Pancreas (tissue), 10 donors: Measurements from ENCODE around the gene PLB1. TPM values are rescaled to one million over a fixed set of nuclear protein-coding genes. Genes with fewer than 3 reads are reported as not detected.

ENCODE experiments used
- ATAC-seq, 4 donors: fragments of 200-7000 bp; cut with Tn5 transposase; one replicate each; pipeline versions ENCODE4 v1.8.0 to v1.9.1; 2020; ENCODE audit warnings: mild to moderate bottlenecking in 4 of 4, moderate library complexity in 4 of 4
- DNase-seq, 6 donors: peaks; one replicate each; pipeline ENCODE4 v3.0.0-alpha.2; 2020
- FAIRE-seq: peaks from 2 replicates; lab custom pipeline; 2012; peaks lifted over from hg19 to GRCh38; lab: Jason Lieb, UNC
- H3K27ac ChIP-seq, 4 donors: fragments of 200-600 bp; sonication (generic); 1 replicate in 3 of 4; 2 replicates in 1 of 4; pipeline versions ENCODE4 v1.5.0 to v1.8.0; 2020
- H3K27me3 ChIP-seq, 4 donors: fragments of 200-600 bp; one replicate each; pipeline ENCODE4 v1.8.0; 2021
- H3K36me3 ChIP-seq, 3 donors: fragments of 200-600 bp; sonication (generic) in 1 of 3; one replicate each; pipeline versions ENCODE4 v1.5.0 to v1.8.0; 2020 to 2021
- H3K4me1 ChIP-seq, 3 donors: fragments of 200-600 bp; one replicate each; pipeline ENCODE4 v1.8.0; 2021
- H3K4me3 ChIP-seq, 4 donors: fragments of 200-600 bp; sonication (generic) in 2 of 4; one replicate each; pipeline versions ENCODE4 v1.5.0 to v1.8.0; 2020 to 2021
- H3K9me3 ChIP-seq, 4 donors: fragments of 200-600 bp; one replicate each; pipeline ENCODE4 v1.8.0; 2021
- CTCF ChIP-seq, 4 donors: fragments of 200-600 bp; sonication (generic) in 3 of 4; IDR thresholded peaks; one replicate each; pipeline versions ENCODE4 v1.5.0 to v1.8.0; 2021; ENCODE audit warnings: antibody characterized with exemption in 4 of 4
- WGBS, 2 donors: extraction: QIAGEN DNeasy Blood & Tissue Kit; methylation state at CpG; one replicate each; pipeline ENCODE4 v1.1.7; 2013; 5-methylcytosine and 5-hydroxymethylcytosine counted together
- intact Hi-C, 3 donors: fragments of 100-400 bp; cut with DNase I; formaldehyde crosslinking; loops; one replicate each; pipeline versions ENCODE4 v1.11.1 to v1.14.2; 2022
- polyA plus RNA-seq, 2 donors: library from polyadenylated mRNA; stranded (reverse); fragments of 200-250 nt; gene quantifications; one replicate each; pipeline ENCODE4 v1.2.3, GENCODE V29; 2013
- total RNA-seq, 6 donors: library from RNA; stranded (reverse); fragmentation: NEBNext Ultra II Directional in 4 of 6; extraction: Animal tissue kit (Norgen Biotek cat#: 25700) in 4 of 6; gene quantifications; one replicate each; pipeline versions ENCODE4 v1.2.1 to v1.2.4, GENCODE V29; 2021 to 2023
- donor health status: healthy with polysubstance abuse.
- donor health status: DM: no; HTN: no; CAD: no; lungs with moderate emphysema.
- donor health status: DM: no; HTN: no; CAD: no.
- donor health status: control.
- donor health status: control.
- donor health status: Bipolar disorder and iron deficiency.
- donor health status: DM: yes; HTN: yes; CAD: no.
- donor health status: DM: no; HTN: no; CAD: no.
- donor health status: DM: no; HTN: no; CAD: no.
- donor health status: DM: yes; HTN: yes; CAD: no.

PLB1 gene
- total and polyA plus RNA-seq, 8 donors = 0.16 to 2.4 (median 0.93) TPM

DNA sequence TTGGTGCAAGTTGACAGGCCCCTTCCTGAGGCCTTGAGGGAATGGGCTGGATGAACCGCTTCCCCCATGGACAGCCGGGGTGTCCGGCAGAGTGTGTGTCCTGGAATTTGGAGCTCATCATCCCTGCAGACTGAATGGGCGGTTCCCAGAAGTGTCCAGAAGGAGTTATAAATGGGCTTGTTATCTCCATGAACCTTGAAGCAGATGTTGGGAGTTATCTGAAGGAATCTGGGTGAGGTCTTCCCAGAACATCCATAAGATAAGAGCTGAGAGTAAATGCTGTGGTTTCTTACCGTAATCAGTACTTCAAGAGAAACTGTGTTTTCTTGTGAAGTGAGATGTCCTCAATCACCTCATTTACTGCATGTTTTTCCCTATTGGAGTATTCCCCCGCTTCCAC is 21.1 kb downstream of the PLB1 start:
- no peaks in the 10 kb centered on the region for H3K36me3 ChIP-seq
- TF ChIP-seq CTCF (IDR thresholded peaks at IDR 0.05) = no peak
- WGBS, 2 donors = 85 to 95% methylated on average over 6 of the region's 6 CpGs
- H3K9me3 ChIP-seq = no peaks in the 10 kb centered on the region
- ATAC-seq = no peak
- intact Hi-C loops = no loop called here
- DNase-seq = no peak
- H3K4me1 ChIP-seq = no peaks in the 10 kb centered on the region
- H3K4me3 ChIP-seq = no peak overlapping the region
- H3K27ac ChIP-seq = no peak overlapping the region
- FAIRE-seq = no peak
- H3K27me3 ChIP-seq = no peaks in the 10 kb centered on the region

DNA sequence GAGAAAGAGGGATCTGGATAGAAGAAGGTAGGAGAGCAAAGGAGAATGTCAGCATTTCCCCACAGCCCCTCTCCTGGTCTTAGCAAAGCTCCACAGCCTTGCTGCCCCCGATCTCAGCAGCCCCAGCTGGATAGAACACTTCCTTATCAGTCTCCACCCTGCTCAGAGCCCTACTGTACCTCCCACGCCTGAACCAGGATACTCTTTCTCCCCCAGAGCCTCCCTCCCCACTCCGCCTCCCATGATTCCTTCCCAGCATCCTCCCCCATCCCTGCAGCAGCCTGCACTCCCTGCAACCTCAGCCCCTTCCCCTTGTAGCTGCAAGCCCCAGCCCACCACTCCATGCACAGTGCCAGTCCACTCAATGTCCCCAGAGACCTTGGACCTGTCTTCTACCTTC is 25.8 kb downstream of the PLB1 start:
- H3K9me3 ChIP-seq = no peaks in the 10 kb centered on the region
- intact Hi-C loops = no loop called here

GRCh38 chr2:28522481-28522880 is 26.6 kb downstream of the PLB1 start:
- Histone ChIP-seq H3K27me3 (no peaks in the 10 kb centered on the region), H3K4me3 (no peak overlapping the region), H3K4me1 (no peaks in the 10 kb centered on the region), H3K27ac (no peak overlapping the region), H3K36me3 (no peaks in the 10 kb centered on the region), H3K9me3 (no peaks in the 10 kb centered on the region)
- FAIRE-seq (no peak), ATAC-seq (no peak), DNase-seq (no peak)
- no peak for TF ChIP-seq CTCF (IDR thresholded peaks at IDR 0.05)
- WGBS, 2 donors = 66 to 71% methylated on average over 11 of the region's 11 CpGs
- intact Hi-C loops = no loop called here

More for the DNA sequence above, 25.8 kb downstream of the PLB1 start:
- ATAC-seq = no peak
- WGBS, 2 donors = 45 to 74% methylated on average over 3 of the region's 3 CpGs
- H3K4me3 ChIP-seq = no peak overlapping the region
- no peak for TF ChIP-seq CTCF (IDR thresholded peaks at IDR 0.05)
- H3K36me3 ChIP-seq = no peaks in the 10 kb centered on the region
- DNase-seq = no peak
- no peak overlapping the region for H3K27ac ChIP-seq
- no peak for FAIRE-seq
- H3K4me1 ChIP-seq = no peaks in the 10 kb centered on the region
- no peaks in the 10 kb centered on the region for H3K27me3 ChIP-seq

DNA sequence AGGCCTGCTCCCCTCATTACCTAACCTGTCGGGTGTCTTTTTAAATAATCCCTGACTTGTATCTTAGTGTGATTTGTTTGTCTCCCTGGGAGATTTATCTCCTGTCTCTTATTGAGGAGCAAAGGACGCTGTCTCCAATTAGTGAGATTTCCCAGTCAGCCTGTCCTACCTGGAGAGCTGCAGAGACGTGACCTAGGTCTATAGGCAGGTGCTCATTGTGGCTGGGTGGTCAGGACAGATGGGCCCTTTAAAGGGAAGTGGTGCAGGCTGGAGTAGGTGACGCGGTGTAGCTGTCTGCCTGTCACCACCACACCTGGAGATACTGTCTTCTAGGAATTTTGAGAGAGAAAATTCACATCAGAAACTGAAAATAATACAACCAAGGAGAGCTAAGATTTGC is 28.0 kb downstream of the PLB1 start:
- DNase-seq = no peak
- WGBS, 2 donors = 74 to 81% methylated on average over 5 of the region's 5 CpGs
- Histone ChIP-seq H3K4me1 (no peaks in the 10 kb centered on the region), H3K36me3 (no peaks in the 10 kb centered on the region), H3K4me3 (no peak overlapping the region), H3K27ac (no peak overlapping the region), H3K27me3 (no peaks in the 10 kb centered on the region), H3K9me3 (no peaks in the 10 kb centered on the region)
- ATAC-seq = no peak
- no peak for TF ChIP-seq CTCF (IDR thresholded peaks at IDR 0.05)
- intact Hi-C loops = no loop called here
- no peak for FAIRE-seq

GRCh38 chr2:28525481-28525880 is 29.6 kb downstream of the PLB1 start:
- H3K27ac ChIP-seq = no peak overlapping the region
- 99 to 100% methylated on average over 2 of the region's 2 CpGs for WGBS, 2 donors
- H3K9me3 ChIP-seq = no peaks in the 10 kb centered on the region
- no peaks in the 10 kb centered on the region for H3K4me1 ChIP-seq
- no peaks in the 10 kb centered on the region for H3K27me3 ChIP-seq
- H3K4me3 ChIP-seq = no peak overlapping the region
- TF ChIP-seq CTCF (IDR thresholded peaks at IDR 0.05) = no peak
- no peak for DNase-seq
- intact Hi-C loops = no loop called here
- H3K36me3 ChIP-seq = no peaks in the 10 kb centered on the region
- FAIRE-seq = no peak
- no peak for ATAC-seq
